GM12873 (cell line): ENCODE measurements around the gene NFIB.

Source experiments
- CTCF ChIP-seq: IDR thresholded peaks from 2 replicates; pipeline ENCODE4 v1.5.1; 2012; ENCODE audit warnings: low read depth, mild to moderate bottlenecking, moderate library complexity, low read length, control low read depth; ENCODE audit not compliant: insufficient read depth; ENCODE audit errors: missing control alignments

Gene NFIB

GRCh38 chr9:14215614-14216013 is 98.3 kb downstream of the NFIB start:
- TF ChIP-seq CTCF = no peak

GRCh38 chr9:14214693-14215092 is 99.2 kb downstream of the NFIB start:
- no peak for TF ChIP-seq CTCF

- TF ChIP-seq CTCF = no peak
These were observed 99.8 kb downstream of the NFIB start for GRCh38 chr9:14214065-14214684.

- no peak for TF ChIP-seq CTCF
These were observed 100.4 kb downstream of the NFIB start for GRCh38 chr9:14213504-14213903.

GRCh38 chr9:14212697-14213420 is 101.1 kb downstream of the NFIB start:
- no peak for TF ChIP-seq CTCF

- no peak for TF ChIP-seq CTCF
These were observed 101.9 kb downstream of the NFIB start for GRCh38 chr9:14212077-14212476.

- TF ChIP-seq CTCF = no peak
These were observed 102.4 kb downstream of the NFIB start for GRCh38 chr9:14211564-14211963.
